Natural killer cell (primary cell): ENCODE data around the gene OPN1MW. TPM values are rescaled to one million over a fixed set of nuclear protein-coding genes. Genes with fewer than 3 reads are reported as not detected.
"Not testable (repeated sequence)": the region's sequence is repeated elsewhere in the genome, so short reads cannot be mapped to it uniquely, and the experiment has no call there.

Experiments used
- ATAC-seq, 3 donors: fragments of 150-1000 bp in 2 of 3; fragments of 200-7000 bp in 1 of 3; cut with Tn5 transposase; 1 replicate in 1 of 3; 2 replicates in 2 of 3; pipeline ENCODE4 v1.10.0; 2021; ENCODE audit warnings: mild to moderate bottlenecking in 2 of 3, moderate library complexity in 2 of 3
- DNase-seq, 2 donors: peaks; one replicate each; pipeline versions ENCODE4 v3.0.0 to v3.0.0-alpha.2; 2013 to 2021; ENCODE audit warnings: mixed read lengths in 1 of 2
- H3K27ac ChIP-seq: one replicate; pipeline ENCODE4 v1.5.1; 2013; ENCODE audit warnings: mild to moderate bottlenecking, low read length
- H3K27me3 ChIP-seq: one replicate; pipeline ENCODE4 v1.6.1; 2013; ENCODE audit warnings: low read length; ENCODE audit not compliant: control insufficient read depth, insufficient read depth
- H3K36me3 ChIP-seq: one replicate; pipeline ENCODE4 v1.6.1; 2013; ENCODE audit warnings: low read length; ENCODE audit not compliant: control insufficient read depth, insufficient read depth
- H3K4me1 ChIP-seq: one replicate; pipeline ENCODE4 v1.6.1; 2013; ENCODE audit warnings: low read length; ENCODE audit not compliant: control insufficient read depth, insufficient read depth
- H3K4me3 ChIP-seq: one replicate; pipeline ENCODE4 v1.5.1; 2013; ENCODE audit warnings: low read length
- H3K9me3 ChIP-seq: one replicate; pipeline ENCODE4 v1.6.1; 2013; ENCODE audit warnings: low read length; ENCODE audit not compliant: control insufficient read depth, insufficient read depth
- H3K27ac Mint-ChIP-seq, 2 donors: one replicate each; pipeline ENCODE4 v1.8.0; 2022; ENCODE audit warnings: mild to moderate bottlenecking in 2 of 2, mixed read lengths in 2 of 2, moderate library complexity in 1 of 2
- H3K27me3 Mint-ChIP-seq, 2 donors: one replicate each; pipeline ENCODE4 v1.8.0; 2022; ENCODE audit warnings: low read depth in 2 of 2, mixed read lengths in 2 of 2
- H3K36me3 Mint-ChIP-seq: one replicate; pipeline ENCODE4 v1.8.0; 2022; ENCODE audit warnings: mixed read lengths
- H3K4me1 Mint-ChIP-seq, 2 donors: one replicate each; pipeline ENCODE4 v1.8.0; 2022; ENCODE audit warnings: mixed read lengths in 2 of 2
- H3K4me3 Mint-ChIP-seq: one replicate; pipeline ENCODE4 v1.8.0; 2022; ENCODE audit warnings: mild to moderate bottlenecking, moderate library complexity, mixed read lengths
- H3K9me3 Mint-ChIP-seq, 2 donors: one replicate each; pipeline ENCODE4 v1.8.0; 2022; ENCODE audit warnings: mixed read lengths in 2 of 2
- CTCF ChIP-seq: fragments of 200-600 bp; IDR thresholded peaks from one replicate; pipeline ENCODE4 v1.8.0; 2022; ENCODE audit warnings: antibody characterized with exemption
- WGBS: methylation state at CpG from one replicate; pipeline ENCODE4 v1.1.7; 2013; ENCODE audit warnings: missing lambda C conversion rate; ENCODE audit not compliant: insufficient coverage; 5-methylcytosine and 5-hydroxymethylcytosine counted together
- intact Hi-C: fragments of 100-400 bp; cut with micrococcal nuclease; formaldehyde crosslinking; loops from one replicate; pipeline ENCODE4 v1.14.2; 2022
- total RNA-seq, 4 donors: library from RNA; stranded (reverse); fragments of 120-200 nt in 1 of 4; gene quantifications; one replicate each; pipeline versions ENCODE4 v1.2.3 to v1.2.4, GENCODE V29; 2013 to 2022

OPN1MW gene
- not detected for total RNA-seq
- total RNA-seq (2013): not detected

- H3K27me3 ChIP-seq, H3K36me3 ChIP-seq, H3K4me3 ChIP-seq, ATAC-seq, H3K4me3 Mint-ChIP-seq, H3K27ac ChIP-seq, H3K9me3 Mint-ChIP-seq, H3K27me3 Mint-ChIP-seq, H3K4me1 Mint-ChIP-seq, H3K36me3 Mint-ChIP-seq, H3K27ac Mint-ChIP-seq, DNase-seq, H3K4me1 ChIP-seq, H3K9me3 ChIP-seq, intact Hi-C loops: not testable (repeated sequence)
- no CpG with 5 or more reads among the region's 14 CpGs for WGBS
Measured at GRCh38 chrX:154182296-154182695, at the start of gene OPN1MW. TSS of gene OPN1MW (plus strand) at chrX:154182596. CDS start at chrX:154182678, 82 bp downstream.

DNA sequence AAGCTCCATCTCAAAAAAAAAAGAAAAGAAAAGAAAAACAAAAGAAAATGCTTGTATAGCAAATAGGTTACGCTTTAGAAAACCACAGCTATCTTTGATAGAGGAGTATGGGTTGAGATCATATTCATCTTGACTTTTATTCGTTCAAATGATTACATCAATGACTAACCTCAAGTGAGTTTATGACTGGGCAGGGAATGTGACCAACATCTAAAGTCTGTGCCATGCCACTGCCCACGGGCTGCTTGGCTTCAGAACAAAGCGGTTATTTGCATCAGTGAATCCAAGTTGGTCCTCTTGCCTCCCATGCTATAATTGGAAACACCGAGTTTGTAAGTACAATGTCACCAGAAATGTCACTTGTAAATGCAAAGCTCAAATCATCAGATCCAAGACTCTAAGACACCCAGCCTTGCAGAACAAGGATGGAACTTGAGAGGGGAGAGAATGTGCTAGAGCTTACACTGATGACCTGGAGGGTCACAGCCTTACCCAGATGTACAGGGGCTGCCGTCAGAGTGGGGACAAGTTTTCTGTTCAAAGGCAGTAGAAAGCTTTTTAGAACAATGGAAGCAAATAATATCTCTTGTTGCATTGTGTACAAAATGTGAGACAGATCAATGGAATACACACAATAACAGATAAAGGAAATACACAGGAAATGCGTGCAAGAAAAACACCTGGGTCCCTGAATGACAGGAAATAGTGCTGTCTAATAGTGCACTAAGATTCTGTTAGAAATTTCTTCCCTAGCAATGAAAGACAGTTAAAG is 46.8 kb upstream of the OPN1MW start:
- DNase-seq: peak in 1 of 2 donors; percentile 65
- intact Hi-C loops: no loop called here
- peak overlapping the region; percentile 68 for H3K27ac ChIP-seq
- peaks cover 17% of the 10 kb centered on the region for H3K4me1 ChIP-seq
- H3K9me3 ChIP-seq: no peaks in the 10 kb centered on the region
- 57% methylated on average over 5 of the region's 7 CpGs for WGBS
- no peaks in the 10 kb centered on the region for H3K36me3 ChIP-seq
- Mint-ChIP-seq H3K9me3 (no peaks in the 10 kb centered on the region), H3K27me3 (no peaks in the 10 kb centered on the region), H3K27ac (peak overlapping the region; percentile 85 to 86), H3K36me3 (no peaks in the 10 kb centered on the region), H3K4me3 (peak overlapping the region; percentile 90), H3K4me1 (peaks cover 22 to 27% of the 10 kb centered on the region in 2 donors)
- TF ChIP-seq CTCF: no peak
- no peak overlapping the region for H3K4me3 ChIP-seq
- H3K27me3 ChIP-seq: no peaks in the 10 kb centered on the region
- no peak for ATAC-seq

GRCh38 chrX:154136627-154137161 is 45.7 kb upstream of the OPN1MW start:
- WGBS: 1% methylated on average over 44 of the region's 44 CpGs
- TF ChIP-seq CTCF: peak; percentile 69
- Mint-ChIP-seq H3K4me3 (peak overlapping the region; percentile 90), H3K36me3 (no peaks in the 10 kb centered on the region), H3K27me3 (no peaks in the 10 kb centered on the region), H3K4me1 (peaks cover 22 to 27% of the 10 kb centered on the region in 2 donors), H3K9me3 (no peaks in the 10 kb centered on the region), H3K27ac (peak overlapping the region; percentile 85 to 86)
- intact Hi-C loops: no loop called here
- Histone ChIP-seq H3K27ac (peak overlapping the region; percentile 76), H3K4me3 (no peak overlapping the region), H3K27me3 (no peaks in the 10 kb centered on the region), H3K4me1 (peaks cover 17% of the 10 kb centered on the region), H3K36me3 (no peaks in the 10 kb centered on the region), H3K9me3 (no peaks in the 10 kb centered on the region)
- DNase-seq (peak; percentile 70 to 83), ATAC-seq (peak; percentile 90 to 93 (median 92))

- Histone ChIP-seq H3K36me3 (no peaks in the 10 kb centered on the region), H3K9me3 (no peaks in the 10 kb centered on the region), H3K27me3 (no peaks in the 10 kb centered on the region), H3K4me3 (no peak overlapping the region), H3K27ac (no peak overlapping the region), H3K4me1 (peaks cover 17% of the 10 kb centered on the region)
- ATAC-seq (no peak), DNase-seq (no peak)
- Mint-ChIP-seq H3K9me3 (no peaks in the 10 kb centered on the region), H3K27me3 (no peaks in the 10 kb centered on the region), H3K36me3 (no peaks in the 10 kb centered on the region), H3K4me1 (peaks cover 22 to 27% of the 10 kb centered on the region in 2 donors), H3K4me3 (no peak overlapping the region), H3K27ac (peak overlapping the region in 1 of 2 donors; percentile 69)
- TF ChIP-seq CTCF: no peak
- intact Hi-C loops: no loop called here
- WGBS: 92% methylated on average over 10 of the region's 10 CpGs
Measured at GRCh38 chrX:154138857-154139256, 43.5 kb upstream of the OPN1MW start.
